ENCODE results near the gene PLK4. TPM values are rescaled to one million over a fixed set of nuclear protein-coding genes. Genes with fewer than 3 reads are reported as not detected.

Gene PLK4
- polyA plus RNA-seq, 3 donors: 0.34 to 0.65 (median 0.38) TPM

DNA sequence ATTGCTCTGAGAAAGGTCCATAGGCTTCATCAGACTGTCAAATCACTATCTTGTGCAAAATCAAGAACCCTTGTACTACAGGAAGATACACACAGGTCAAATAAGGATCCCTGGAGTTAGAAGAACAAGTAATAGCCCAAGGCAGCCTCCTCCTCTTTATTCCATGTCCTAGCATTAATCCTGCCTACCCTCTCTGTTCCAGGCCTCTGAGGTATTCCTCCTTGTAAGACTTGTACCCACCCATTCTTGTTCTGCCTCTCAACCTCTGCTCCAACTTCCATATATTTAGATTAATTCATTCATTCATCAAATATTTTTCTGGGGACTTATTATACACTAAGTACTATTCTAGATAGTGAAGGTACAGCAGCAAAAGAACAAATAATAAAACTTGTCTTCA lies 10.4 kb upstream of the PLK4 start:
- no peak overlapping the region for H3K9ac ChIP-seq (ENCODE audit: insufficient read depth, low read length, poor library complexity, severe bottlenecking)
- no peak overlapping the region for H3K27ac ChIP-seq (ENCODE audit: low read depth in 1 of 2, low read length in 2 of 2)
- H3K27me3 Mint-ChIP-seq (ENCODE audit: low read depth in 3 of 3): peaks cover 0 to 1% (median 0%) of the 10 kb centered on the region in 3 donors
- peaks cover 0 to 6% of the 10 kb centered on the region in 2 donors for H3K36me3 Mint-ChIP-seq
- H3K4me3 Mint-ChIP-seq: no peak overlapping the region
- H2AFZ ChIP-seq (ENCODE audit: insufficient read depth, low read depth, low read length, poor library complexity, severe bottlenecking): no peak overlapping the region
- no peaks in the 10 kb centered on the region for H3K9me3 ChIP-seq (replicated peaks in 1 of 2; ENCODE audit: control insufficient read depth in 1 of 2, insufficient read depth in 1 of 2, low read length in 2 of 2)
- peaks cover 0 to 2% (median 0%) of the 10 kb centered on the region in 7 donors for H3K9me3 Mint-ChIP-seq
- H4K20me1 ChIP-seq (ENCODE audit: insufficient read depth, low read length): no peaks in the 10 kb centered on the region
- H3K4me1 ChIP-seq (ENCODE audit: control insufficient read depth in 1 of 2, insufficient read depth in 2 of 2, low read length in 2 of 2): no peaks in the 10 kb centered on the region
- TF ChIP-seq, protein P1, sequence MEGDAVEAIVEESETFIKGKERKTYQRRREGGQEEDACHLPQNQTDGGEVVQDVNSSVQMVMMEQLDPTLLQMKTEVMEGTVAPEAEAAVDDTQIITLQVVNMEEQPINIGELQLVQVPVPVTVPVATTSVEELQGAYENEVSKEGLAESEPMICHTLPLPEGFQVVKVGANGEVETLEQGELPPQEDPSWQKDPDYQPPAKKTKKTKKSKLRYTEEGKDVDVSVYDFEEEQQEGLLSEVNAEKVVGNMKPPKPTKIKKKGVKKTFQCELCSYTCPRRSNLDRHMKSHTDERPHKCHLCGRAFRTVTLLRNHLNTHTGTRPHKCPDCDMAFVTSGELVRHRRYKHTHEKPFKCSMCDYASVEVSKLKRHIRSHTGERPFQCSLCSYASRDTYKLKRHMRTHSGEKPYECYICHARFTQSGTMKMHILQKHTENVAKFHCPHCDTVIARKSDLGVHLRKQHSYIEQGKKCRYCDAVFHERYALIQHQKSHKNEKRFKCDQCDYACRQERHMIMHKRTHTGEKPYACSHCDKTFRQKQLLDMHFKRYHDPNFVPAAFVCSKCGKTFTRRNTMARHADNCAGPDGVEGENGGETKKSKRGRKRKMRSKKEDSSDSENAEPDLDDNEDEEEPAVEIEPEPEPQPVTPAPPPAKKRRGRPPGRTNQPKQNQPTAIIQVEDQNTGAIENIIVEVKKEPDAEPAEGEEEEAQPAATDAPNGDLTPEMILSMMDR (IDR thresholded peaks at IDR 0.05): no peak
- H3K27me3 ChIP-seq (ENCODE audit: control insufficient read depth in 2 of 2, insufficient read depth in 2 of 2, low read length in 2 of 2): no peaks in the 10 kb centered on the region
- no peaks in the 10 kb centered on the region for H3K36me3 ChIP-seq (replicated peaks in 1 of 2; ENCODE audit: control insufficient read depth in 1 of 2, insufficient read depth in 2 of 2, low read length in 2 of 2)
- intact Hi-C loops (cut with micrococcal nuclease): no loop called here
- H3K4me3 ChIP-seq (replicated peaks in 1 of 3; ENCODE audit: low read depth in 2 of 3, low read length in 3 of 3): no peak overlapping the region
- H3K4me2 ChIP-seq (replicated peaks; ENCODE audit: extremely low read depth, low read length, poor library complexity, severe bottlenecking): no peak overlapping the region
- H3K79me2 ChIP-seq (ENCODE audit: insufficient read depth, low read length): no peaks in the 10 kb centered on the region
- H3K4me1 Mint-ChIP-seq: peaks cover 5% of the 10 kb centered on the region
- no peak for DNase-seq
- no peak overlapping the region for H3K27ac Mint-ChIP-seq

GRCh38 chr4:127870688-127871087 lies 10.0 kb upstream of the PLK4 start:
- Histone ChIP-seq H3K9me3 (replicated peaks in 1 of 2; ENCODE audit: control insufficient read depth in 1 of 2, insufficient read depth in 1 of 2, low read length in 2 of 2) (no peaks in the 10 kb centered on the region), H3K4me2 (replicated peaks; ENCODE audit: extremely low read depth, low read length, poor library complexity, severe bottlenecking) (no peak overlapping the region), H3K27me3 (ENCODE audit: control insufficient read depth in 2 of 2, insufficient read depth in 2 of 2, low read length in 2 of 2) (no peaks in the 10 kb centered on the region), H3K79me2 (ENCODE audit: insufficient read depth, low read length) (no peaks in the 10 kb centered on the region), H4K20me1 (ENCODE audit: insufficient read depth, low read length) (no peaks in the 10 kb centered on the region), H3K27ac (ENCODE audit: low read depth in 1 of 2, low read length in 2 of 2) (no peak overlapping the region), H3K36me3 (replicated peaks in 1 of 2; ENCODE audit: control insufficient read depth in 1 of 2, insufficient read depth in 2 of 2, low read length in 2 of 2) (no peaks in the 10 kb centered on the region), H3K9ac (ENCODE audit: insufficient read depth, low read length, poor library complexity, severe bottlenecking) (no peak overlapping the region), H3K4me3 (replicated peaks in 1 of 3; ENCODE audit: low read depth in 2 of 3, low read length in 3 of 3) (no peak overlapping the region), H2AFZ (ENCODE audit: insufficient read depth, low read depth, low read length, poor library complexity, severe bottlenecking) (no peak overlapping the region), H3K4me1 (ENCODE audit: control insufficient read depth in 1 of 2, insufficient read depth in 2 of 2, low read length in 2 of 2) (no peaks in the 10 kb centered on the region)
- intact Hi-C loops (cut with micrococcal nuclease): no loop called here
- TF ChIP-seq, protein P1 (IDR thresholded peaks at IDR 0.05): no peak
- no peak overlapping the region for H3K4me3 Mint-ChIP-seq
- H3K9me3 Mint-ChIP-seq: peaks cover 0 to 2% (median 0%) of the 10 kb centered on the region in 7 donors
- H3K27me3 Mint-ChIP-seq (ENCODE audit: low read depth in 3 of 3): peaks cover 0 to 1% (median 0%) of the 10 kb centered on the region in 3 donors
- no peak for DNase-seq
- peaks cover 5% of the 10 kb centered on the region for H3K4me1 Mint-ChIP-seq
- WGBS (ENCODE audit: insufficient coverage): 95% methylated on average over 3 of the region's 3 CpGs
- H3K27ac Mint-ChIP-seq: peak overlapping the region in 1 of 7 donors; percentile 47
- peaks cover 0 to 7% of the 10 kb centered on the region in 2 donors for H3K36me3 Mint-ChIP-seq

Measured in CD14-positive monocyte (primary cell).